ENCODE data around the gene SAE1.

Gene SAE1

GRCh38 chr19:47113850-47114651, 16.6 kb upstream of the SAE1 start:
- peak overlapping the region; percentile 99 for H3K4me3 ChIP-seq (ENCODE audit: low read depth, low read length)
- TF ChIP-seq CTCF (IDR thresholded peaks at IDR 0.05; ENCODE audit: low read depth, low read length), result no peak
- no peak for DNase-seq (ENCODE audit: low read depth, low spot score)
- in situ Hi-C loops (cut with HindIII; ENCODE audit: low sequenced_read_pairs), result no loop called here

DNA sequence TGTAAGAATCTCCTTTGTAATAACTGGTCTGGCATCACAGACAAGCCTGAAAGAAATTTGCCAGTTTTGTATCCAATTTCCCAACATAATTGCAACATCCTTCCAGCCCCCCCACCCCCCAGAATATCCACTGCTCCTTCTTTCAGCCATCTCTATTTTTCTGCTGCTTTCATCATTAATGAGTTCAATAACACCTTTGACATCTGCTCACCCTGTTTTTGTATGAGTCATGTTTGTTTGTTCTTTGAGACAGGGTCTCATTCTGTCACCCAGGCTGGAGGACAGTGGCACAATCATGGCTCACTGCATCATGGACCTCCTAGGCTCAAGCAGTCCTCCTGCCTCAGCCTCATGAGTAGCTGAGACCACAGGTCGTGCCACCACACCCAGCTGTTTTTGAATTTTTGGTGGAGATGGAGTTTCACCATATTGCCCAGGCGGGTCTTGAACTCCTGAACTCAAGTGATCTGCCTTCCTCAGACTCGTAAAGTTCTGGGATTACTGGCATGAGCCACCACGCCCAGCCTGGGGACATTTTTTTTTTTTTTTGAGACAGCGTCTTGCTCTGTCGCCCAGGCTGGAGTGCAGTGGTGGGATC, 10.1 kb upstream of the SAE1 start:
- DNase-seq (ENCODE audit: low read depth, low spot score), result no peak
- in situ Hi-C loops (cut with HindIII; ENCODE audit: low sequenced_read_pairs), result no loop called here
- no peak for TF ChIP-seq CTCF (IDR thresholded peaks at IDR 0.05; ENCODE audit: low read depth, low read length)
- H3K4me3 ChIP-seq (ENCODE audit: low read depth, low read length), result no peak overlapping the region

GRCh38 chr19:47122359-47123335, 8.0 kb upstream of the SAE1 start:
- in situ Hi-C loops (cut with HindIII; ENCODE audit: low sequenced_read_pairs), result no loop called here
- peak; percentile 71 for DNase-seq (ENCODE audit: low read depth, low spot score)
- TF ChIP-seq CTCF (IDR thresholded peaks at IDR 0.05; ENCODE audit: low read depth, low read length), result no peak
- no peak overlapping the region for H3K4me3 ChIP-seq (ENCODE audit: low read depth, low read length)

DNA sequence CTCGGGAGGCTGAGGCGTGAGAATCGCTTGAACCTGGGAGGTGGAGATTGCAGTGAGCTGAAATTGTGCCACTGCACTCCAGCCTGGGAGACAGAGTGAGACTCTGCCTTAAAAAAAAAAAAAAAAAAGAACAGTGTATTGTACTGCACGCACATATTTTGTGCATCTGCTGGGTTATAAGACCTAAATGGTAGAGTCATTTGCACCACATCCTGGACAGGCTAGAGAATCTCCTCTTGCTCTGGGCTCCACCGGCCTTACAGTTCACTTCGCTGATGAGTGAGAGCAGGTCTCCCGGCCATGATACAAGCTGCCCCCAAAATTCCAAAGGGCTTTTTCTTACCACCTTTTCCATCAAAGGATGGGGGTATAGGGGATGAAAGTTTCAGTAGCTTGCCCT, 7.2 kb upstream of the SAE1 start:
- no peak overlapping the region for H3K4me3 ChIP-seq (ENCODE audit: low read depth, low read length)
- TF ChIP-seq CTCF (IDR thresholded peaks at IDR 0.05; ENCODE audit: low read depth, low read length), result no peak
- no peak for DNase-seq (ENCODE audit: low read depth, low spot score)
- in situ Hi-C loops (cut with HindIII; ENCODE audit: low sequenced_read_pairs), result no loop called here

- DNase-seq (ENCODE audit: low read depth, low spot score), result peak; percentile 71
- TF ChIP-seq CTCF (IDR thresholded peaks at IDR 0.05; ENCODE audit: low read depth, low read length), result peak; percentile 48
- in situ Hi-C loops (cut with HindIII; ENCODE audit: low sequenced_read_pairs), result no loop called here
- H3K4me3 ChIP-seq (ENCODE audit: low read depth, low read length), result no peak overlapping the region
These were observed 5.5 kb upstream of the SAE1 start for GRCh38 chr19:47124937-47125668.

DNA sequence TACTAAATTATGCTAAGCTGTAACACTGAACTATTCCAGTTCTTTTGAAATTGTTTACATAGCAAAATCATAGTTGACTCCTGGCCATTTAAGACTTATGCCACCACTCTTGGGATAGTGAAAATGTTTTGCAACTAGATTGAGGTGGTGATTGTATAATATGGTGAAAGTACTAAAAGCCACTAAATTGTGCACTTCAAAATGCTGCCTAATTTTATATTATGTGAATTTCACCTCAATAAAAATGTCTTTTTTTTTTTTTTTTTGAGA, 5.0 kb upstream of the SAE1 start:
- DNase-seq (ENCODE audit: low read depth, low spot score), result no peak
- H3K4me3 ChIP-seq (ENCODE audit: low read depth, low read length), result no peak overlapping the region
- in situ Hi-C loops (cut with HindIII; ENCODE audit: low sequenced_read_pairs), result no loop called here
- TF ChIP-seq CTCF (IDR thresholded peaks at IDR 0.05; ENCODE audit: low read depth, low read length), result no peak
